HEK293 (cell line): ENCODE measurements around the gene USP35.

ENCODE experiments used
- CTCF ChIA-PET: fragments of 350-600 bp; formaldehyde crosslinking; extraction: SDS; loops from one replicate; lab custom pipeline; 2021; ENCODE audit warnings: antibody characterized with exemption; lab: Yijun Ruan, JAX
- POLR2A ChIA-PET: fragments of 300-600 bp; formaldehyde crosslinking; extraction: SDS; loops from one replicate; lab custom pipeline; 2020; ENCODE audit warnings: antibody characterized with exemption, inconsistent platforms; lab: Yijun Ruan, JAX
- H3K27ac ChIP-seq: fragments of 200-500 bp; sonication (Bioruptor generic); 2 replicates; pipeline ENCODE4 v1.5.1; 2014; ENCODE audit warnings: low read depth, low read length, control low read depth, inconsistent platforms; ENCODE audit errors: extremely low read depth
- H3K36me3 ChIP-seq, 2 experiments: fragments of 200-500 bp in 1 of 2; sonication (Bioruptor generic) in 1 of 2; 1 replicate in 1 of 2; 2 replicates in 1 of 2; pipeline ENCODE4 v1.5.1; 2014 to 2017; ENCODE audit warnings: inconsistent platforms in 2 of 2, low read length in 2 of 2; ENCODE audit not compliant: control insufficient read depth in 2 of 2, insufficient read depth in 1 of 2
- H3K4me1 ChIP-seq: fragments of 200-500 bp; sonication (Bioruptor generic); 2 replicates; pipeline ENCODE4 v1.5.1; 2014; ENCODE audit warnings: mild to moderate bottlenecking, low read length, inconsistent platforms; ENCODE audit not compliant: control insufficient read depth, insufficient read depth
- H3K4me3 ChIP-seq: 2 replicates; pipeline ENCODE4 v1.5.1; 2011; ENCODE audit warnings: low read depth, mild to moderate bottlenecking, control low read depth, low read length, moderate library complexity
- H3K9me3 ChIP-seq: fragments of 200-500 bp; sonication (Bioruptor generic); 2 replicates; pipeline ENCODE4 v1.5.1; 2014; ENCODE audit warnings: low read depth, low read length, inconsistent platforms; ENCODE audit not compliant: control insufficient read depth, insufficient read depth
- GFI1B ChIP-seq: fragments of 450-650 bp; formaldehyde crosslinking; IDR thresholded peaks from 2 replicates; pipeline ENCODE4 v1.5.1; 2016; ENCODE audit warnings: missing biosample characterization, missing genetic modification characterization
- RBAK ChIP-seq: fragments of 450-650 bp; formaldehyde crosslinking; IDR thresholded peaks from 2 replicates; pipeline ENCODE4 v1.5.1; 2016; ENCODE audit warnings: missing biosample characterization, missing genetic modification characterization
- SCRT1 ChIP-seq: fragments of 450-650 bp; formaldehyde crosslinking; IDR thresholded peaks from 2 replicates; pipeline ENCODE4 v1.5.1; 2016; ENCODE audit warnings: missing biosample characterization, missing genetic modification characterization, borderline replicate concordance
- ZEB2 ChIP-seq: fragments of 450-650 bp; formaldehyde crosslinking; IDR thresholded peaks from 2 replicates; pipeline ENCODE4 v1.5.1; 2016; ENCODE audit warnings: missing biosample characterization, missing genetic modification characterization
- ZNF223 ChIP-seq: fragments of 450-650 bp; formaldehyde crosslinking; IDR thresholded peaks from 2 replicates; pipeline ENCODE4 v1.5.1; 2016; ENCODE audit warnings: missing biosample characterization, missing genetic modification characterization
- ZNF266 ChIP-seq: fragments of 450-650 bp; formaldehyde crosslinking; IDR thresholded peaks from 2 replicates; pipeline ENCODE4 v1.5.1; 2016; ENCODE audit warnings: missing biosample characterization, missing genetic modification characterization, low read depth
- ZNF341 ChIP-seq: fragments of 450-650 bp; formaldehyde crosslinking; IDR thresholded peaks from 2 replicates; pipeline ENCODE4; 2016; ENCODE audit warnings: low read depth, missing biosample characterization, missing genetic modification characterization
- ZNF350 ChIP-seq: fragments of 450-650 bp; formaldehyde crosslinking; IDR thresholded peaks from 2 replicates; pipeline ENCODE4 v1.5.0; 2017; ENCODE audit warnings: missing biosample characterization, mild to moderate bottlenecking, missing genetic modification characterization
- ZNF501 ChIP-seq: fragments of 450-650 bp; formaldehyde crosslinking; IDR thresholded peaks from 2 replicates; pipeline ENCODE4 v1.5.1; 2016; ENCODE audit warnings: missing biosample characterization, missing genetic modification characterization
- ZNF549 ChIP-seq: fragments of 450-650 bp; IDR thresholded peaks from 2 replicates; pipeline ENCODE4 v1.5.1; 2018; ENCODE audit warnings: missing biosample characterization, missing genetic modification characterization, mild to moderate bottlenecking, inconsistent platforms, moderate library complexity
- ZNF560 ChIP-seq: fragments of 450-650 bp; formaldehyde crosslinking; IDR thresholded peaks from 2 replicates; pipeline ENCODE4 v1.5.1; 2017; ENCODE audit warnings: missing biosample characterization, missing genetic modification characterization, borderline replicate concordance
- ZNF571 ChIP-seq: fragments of 450-650 bp; formaldehyde crosslinking; IDR thresholded peaks from 2 replicates; pipeline ENCODE4 v1.5.0; 2017; ENCODE audit warnings: missing biosample characterization, missing genetic modification characterization
- ZNF596 ChIP-seq: fragments of 450-650 bp; IDR thresholded peaks from 2 replicates; pipeline ENCODE4 v1.5.0; 2018; ENCODE audit warnings: missing biosample characterization, mild to moderate bottlenecking, missing genetic modification characterization, moderate library complexity
- ZNF670 ChIP-seq: fragments of 450-650 bp; formaldehyde crosslinking; IDR thresholded peaks from 2 replicates; pipeline ENCODE4 v1.5.1; 2016; ENCODE audit warnings: missing biosample characterization, missing genetic modification characterization, low read depth
- ZNF768 ChIP-seq: fragments of 450-650 bp; formaldehyde crosslinking; IDR thresholded peaks from 2 replicates; pipeline ENCODE4 v1.5.1; 2018; ENCODE audit warnings: missing biosample characterization, mild to moderate bottlenecking, missing genetic modification characterization
- ZNF830 ChIP-seq: fragments of 450-650 bp; IDR thresholded peaks from 2 replicates; pipeline ENCODE4 v1.5.0; 2018; ENCODE audit warnings: missing biosample characterization, missing genetic modification characterization, low read depth, mild to moderate bottlenecking, moderate library complexity
- ZNF843 ChIP-seq: fragments of 450-650 bp; formaldehyde crosslinking; IDR thresholded peaks from 2 replicates; pipeline ENCODE4 v1.5.1; 2016; ENCODE audit warnings: missing biosample characterization, missing genetic modification characterization
- ZXDB ChIP-seq: fragments of 450-650 bp; formaldehyde crosslinking; IDR thresholded peaks from 2 replicates; pipeline ENCODE4 v1.5.1; 2016; ENCODE audit warnings: missing biosample characterization, missing genetic modification characterization
- TF ChIP-seq, protein P1 (sequence below): fragments of 450-650 bp; formaldehyde crosslinking; IDR thresholded peaks from 2 replicates; pipeline ENCODE4 v1.5.1; 2016; ENCODE audit warnings: missing biosample characterization, missing genetic modification characterization
- TF ChIP-seq, protein P2 (sequence below): fragments of 450-650 bp; formaldehyde crosslinking; IDR thresholded peaks from 2 replicates; pipeline ENCODE4 v1.5.1; 2016; ENCODE audit warnings: missing biosample characterization, missing genetic modification characterization, low read depth
- TF ChIP-seq, protein P3 (sequence below): fragments of 450-650 bp; formaldehyde crosslinking; IDR thresholded peaks from 2 replicates; pipeline ENCODE4 v1.5.1; 2016; ENCODE audit warnings: missing biosample characterization, missing genetic modification characterization

The USP35 gene

DNA sequence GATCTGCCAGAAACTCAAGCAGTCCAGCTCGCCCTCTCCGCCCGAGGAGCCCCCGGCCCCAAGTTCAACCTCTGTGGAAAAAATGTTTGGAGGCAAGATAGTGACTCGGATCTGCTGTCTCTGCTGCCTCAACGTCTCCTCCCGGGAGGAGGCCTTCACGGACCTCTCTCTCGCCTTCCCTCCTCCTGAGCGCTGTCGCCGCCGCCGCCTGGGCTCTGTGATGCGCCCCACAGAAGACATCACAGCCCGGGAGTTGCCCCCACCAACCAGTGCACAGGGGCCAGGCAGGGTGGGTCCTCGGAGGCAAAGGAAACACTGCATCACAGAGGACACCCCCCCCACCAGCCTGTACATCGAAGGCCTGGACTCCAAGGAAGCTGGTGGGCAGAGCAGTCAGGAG, 20.8 kb downstream of the USP35 start:
- Histone ChIP-seq H3K36me3 (peaks cover 0 to 68% of the 10 kb centered on the region in 2 experiments; a peak in 2 of 3 replicates), H3K9me3 (no peaks in the 10 kb centered on the region), H3K4me1 (no peaks in the 10 kb centered on the region), H3K27ac (no peak overlapping the region), H3K4me3 (no peak overlapping the region)
- TF ChIP-seq RBAK (tag by site-specific recombination) (no peak), ZNF266 (tag by site-specific recombination) (no peak), ZNF223 (tag by site-specific recombination) (no peak), ZNF350 (tag by site-specific recombination) (no peak), ZNF830 (tag by site-specific recombination) (no peak)
- TF ChIP-seq, protein P1, sequence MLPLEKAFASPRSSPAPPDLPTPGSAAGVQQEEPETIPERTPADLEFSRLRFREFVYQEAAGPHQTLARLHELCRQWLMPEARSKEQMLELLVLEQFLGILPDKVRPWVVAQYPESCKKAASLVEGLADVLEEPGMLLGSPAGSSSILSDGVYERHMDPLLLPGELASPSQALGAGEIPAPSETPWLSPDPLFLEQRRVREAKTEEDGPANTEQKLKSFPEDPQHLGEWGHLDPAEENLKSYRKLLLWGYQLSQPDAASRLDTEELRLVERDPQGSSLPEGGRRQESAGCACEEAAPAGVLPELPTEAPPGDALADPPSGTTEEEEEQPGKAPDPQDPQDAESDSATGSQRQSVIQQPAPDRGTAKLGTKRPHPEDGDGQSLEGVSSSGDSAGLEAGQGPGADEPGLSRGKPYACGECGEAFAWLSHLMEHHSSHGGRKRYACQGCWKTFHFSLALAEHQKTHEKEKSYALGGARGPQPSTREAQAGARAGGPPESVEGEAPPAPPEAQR (tag by site-specific recombination) = no peak
- ChIA-PET CTCF (interaction anchor here (0.5 to 0.6 kb wide), 2 partner anchors 160 to 1282 kb away, joined by 3 to 4 read pairs; no protein-coding TSS in a partner anchor), POLR2A (no interaction called here)

DNA sequence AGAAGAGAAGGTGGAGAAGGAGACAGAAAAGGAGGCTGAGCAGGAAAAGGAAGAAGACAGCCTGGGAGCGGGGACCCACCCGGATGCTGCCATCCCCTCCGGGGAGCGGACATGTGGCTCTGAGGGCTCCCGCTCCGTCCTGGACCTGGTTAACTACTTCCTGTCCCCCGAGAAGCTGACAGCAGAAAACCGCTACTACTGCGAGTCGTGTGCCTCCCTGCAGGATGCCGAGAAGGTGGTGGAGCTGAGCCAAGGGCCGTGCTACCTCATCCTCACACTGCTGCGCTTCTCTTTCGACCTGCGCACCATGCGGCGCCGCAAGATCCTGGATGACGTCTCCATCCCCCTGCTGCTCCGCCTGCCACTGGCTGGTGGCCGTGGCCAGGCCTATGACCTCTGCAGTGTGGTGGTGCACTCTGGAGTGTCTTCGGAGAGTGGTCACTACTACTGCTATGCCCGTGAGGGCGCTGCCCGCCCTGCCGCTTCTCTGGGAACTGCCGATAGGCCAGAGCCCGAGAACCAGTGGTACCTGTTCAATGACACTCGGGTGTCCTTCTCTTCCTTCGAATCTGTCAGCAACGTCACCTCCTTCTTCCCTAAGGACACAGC, 21.4 kb downstream of the USP35 start:
- no peaks in the 10 kb centered on the region for H3K9me3 ChIP-seq
- H3K36me3 ChIP-seq = peaks cover 0 to 70% of the 10 kb centered on the region in 2 experiments; a peak in 2 of 3 replicates
- ChIA-PET POLR2A (no interaction called here), CTCF (no interaction called here)
- H3K4me1 ChIP-seq = no peaks in the 10 kb centered on the region
- TF ChIP-seq ZNF571 (no peak), ZNF843 (tag by site-specific recombination) (no peak), ZNF341 (no peak), ZNF596 (tag by site-specific recombination) (no peak), ZEB2 (tag by site-specific recombination) (no peak), ZNF670 (tag by site-specific recombination) (no peak), ZNF549 (tag by site-specific recombination) (no peak), ZXDB (no peak), SCRT1 (tag by site-specific recombination) (no peak), ZNF768 (tag by site-specific recombination) (no peak), ZNF560 (tag by site-specific recombination) (no peak), ZNF501 (tag by site-specific recombination) (no peak), GFI1B (tag by site-specific recombination) (no peak)
- TF ChIP-seq, protein P2, sequence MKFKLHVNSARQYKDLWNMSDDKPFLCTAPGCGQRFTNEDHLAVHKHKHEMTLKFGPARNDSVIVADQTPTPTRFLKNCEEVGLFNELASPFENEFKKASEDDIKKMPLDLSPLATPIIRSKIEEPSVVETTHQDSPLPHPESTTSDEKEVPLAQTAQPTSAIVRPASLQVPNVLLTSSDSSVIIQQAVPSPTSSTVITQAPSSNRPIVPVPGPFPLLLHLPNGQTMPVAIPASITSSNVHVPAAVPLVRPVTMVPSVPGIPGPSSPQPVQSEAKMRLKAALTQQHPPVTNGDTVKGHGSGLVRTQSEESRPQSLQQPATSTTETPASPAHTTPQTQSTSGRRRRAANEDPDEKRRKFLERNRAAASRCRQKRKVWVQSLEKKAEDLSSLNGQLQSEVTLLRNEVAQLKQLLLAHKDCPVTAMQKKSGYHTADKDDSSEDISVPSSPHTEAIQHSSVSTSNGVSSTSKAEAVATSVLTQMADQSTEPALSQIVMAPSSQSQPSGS (tag by site-specific recombination) = no peak
- TF ChIP-seq, protein P3, sequence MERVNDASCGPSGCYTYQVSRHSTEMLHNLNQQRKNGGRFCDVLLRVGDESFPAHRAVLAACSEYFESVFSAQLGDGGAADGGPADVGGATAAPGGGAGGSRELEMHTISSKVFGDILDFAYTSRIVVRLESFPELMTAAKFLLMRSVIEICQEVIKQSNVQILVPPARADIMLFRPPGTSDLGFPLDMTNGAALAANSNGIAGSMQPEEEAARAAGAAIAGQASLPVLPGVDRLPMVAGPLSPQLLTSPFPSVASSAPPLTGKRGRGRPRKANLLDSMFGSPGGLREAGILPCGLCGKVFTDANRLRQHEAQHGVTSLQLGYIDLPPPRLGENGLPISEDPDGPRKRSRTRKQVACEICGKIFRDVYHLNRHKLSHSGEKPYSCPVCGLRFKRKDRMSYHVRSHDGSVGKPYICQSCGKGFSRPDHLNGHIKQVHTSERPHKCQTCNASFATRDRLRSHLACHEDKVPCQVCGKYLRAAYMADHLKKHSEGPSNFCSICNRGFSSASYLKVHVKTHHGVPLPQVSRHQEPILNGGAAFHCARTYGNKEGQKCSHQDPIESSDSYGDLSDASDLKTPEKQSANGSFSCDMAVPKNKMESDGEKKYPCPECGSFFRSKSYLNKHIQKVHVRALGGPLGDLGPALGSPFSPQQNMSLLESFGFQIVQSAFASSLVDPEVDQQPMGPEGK = no peak
- H3K4me3 ChIP-seq = no peak overlapping the region
- no peak overlapping the region for H3K27ac ChIP-seq
